ENCODE measurements around the gene CCDC89.
"Not testable (repeated sequence)": the region's sequence is repeated elsewhere in the genome, so short reads cannot be mapped to it uniquely, and the experiment has no call there.

Gene CCDC89

GRCh38 chr11:85694385-85694980, 8.5 kb upstream of the CCDC89 start:
- in situ Hi-C loops (cut with MboI; ENCODE audit: low sequenced_read_pairs): no loop called here

- in situ Hi-C loops (cut with MboI; ENCODE audit: low sequenced_read_pairs): no loop called here
Observed at GRCh38 chr11:85685125-85685819, 723 bp downstream of the CCDC89 start.

GRCh38 chr11:85682330-85683305, 3.4 kb downstream of the CCDC89 start:
- in situ Hi-C loops (cut with MboI; ENCODE audit: low sequenced_read_pairs): no loop called here

GRCh38 chr11:85680897-85681296, 5.1 kb downstream of the CCDC89 start:
- in situ Hi-C loops (cut with MboI; ENCODE audit: low sequenced_read_pairs): no loop called here

GRCh38 chr11:85679576-85679975, 6.4 kb downstream of the CCDC89 start:
- in situ Hi-C loops (cut with MboI; ENCODE audit: low sequenced_read_pairs): no loop called here

GRCh38 chr11:85673393-85673792, 12.6 kb downstream of the CCDC89 start:
- in situ Hi-C loops (cut with MboI; ENCODE audit: low sequenced_read_pairs): no loop called here

GRCh38 chr11:85672105-85672902, 13.7 kb downstream of the CCDC89 start:
- in situ Hi-C loops (cut with MboI; ENCODE audit: low sequenced_read_pairs): no loop called here

- in situ Hi-C loops (cut with MboI; ENCODE audit: low sequenced_read_pairs): not testable (repeated sequence)
Observed at GRCh38 chr11:85670949-85671663, 14.9 kb downstream of the CCDC89 start.

- in situ Hi-C loops (cut with MboI; ENCODE audit: low sequenced_read_pairs): no loop called here
Observed at GRCh38 chr11:85668157-85668556, 17.8 kb downstream of the CCDC89 start.

- in situ Hi-C loops (cut with MboI; ENCODE audit: low sequenced_read_pairs): no loop called here
Observed at GRCh38 chr11:85666687-85667086, 19.3 kb downstream of the CCDC89 start.

GRCh38 chr11:85665733-85666132, 20.3 kb downstream of the CCDC89 start:
- in situ Hi-C loops (cut with MboI; ENCODE audit: low sequenced_read_pairs): no loop called here

- in situ Hi-C loops (cut with MboI; ENCODE audit: low sequenced_read_pairs): no loop called here
Observed at GRCh38 chr11:85664615-85665481, 21.1 kb downstream of the CCDC89 start, which contains the start of gene CREBZF. Gene CREBZF, minus strand, starts transcription at chr11:85665129. Its CDS starts 254 bp downstream, at chr11:85664875.

GRCh38 chr11:85663753-85664614, 22.0 kb downstream of the CCDC89 start:
- in situ Hi-C loops (cut with MboI; ENCODE audit: low sequenced_read_pairs): no loop called here

- in situ Hi-C loops (cut with MboI; ENCODE audit: low sequenced_read_pairs): no loop called here
Observed at GRCh38 chr11:85663080-85663752, 22.8 kb downstream of the CCDC89 start.

GRCh38 chr11:85661972-85662664, 23.9 kb downstream of the CCDC89 start:
- in situ Hi-C loops (cut with MboI; ENCODE audit: low sequenced_read_pairs): no loop called here

- in situ Hi-C loops (cut with MboI; ENCODE audit: low sequenced_read_pairs): no loop called here
Observed at GRCh38 chr11:85658180-85658579, 27.8 kb downstream of the CCDC89 start.

- in situ Hi-C loops (cut with MboI; ENCODE audit: low sequenced_read_pairs): no loop called here
Observed at GRCh38 chr11:85656777-85657176, 29.2 kb downstream of the CCDC89 start.
